Hepatocyte (in vitro differentiated cells): Measurements from ENCODE around the gene KLRC4. TPM values are rescaled to one million over a fixed set of nuclear protein-coding genes. Genes with fewer than 3 reads are reported as not detected.

ENCODE experiments used
- DNase-seq: peaks from one replicate; pipeline ENCODE4 v3.0.0-alpha.2; 2016; ENCODE audit warnings: low spot score
- H2AFZ ChIP-seq: fragments of 200-600 bp; sonication (generic); 2 replicates; pipeline ENCODE4 v1.6.0; 2016; ENCODE audit warnings: antibody characterized with exemption, mild to moderate bottlenecking
- H3K27ac ChIP-seq: fragments of 200-600 bp; sonication (generic); 2 replicates; pipeline ENCODE4 v1.5.1; 2016; ENCODE audit warnings: mild to moderate bottlenecking
- H3K27me3 ChIP-seq: fragments of 200-600 bp; sonication (generic); 2 replicates; pipeline ENCODE4 v1.6.1; 2016
- H3K36me3 ChIP-seq: fragments of 200-600 bp; sonication (generic); replicated peaks from 2 replicates; pipeline ENCODE4 v1.5.1; 2016; ENCODE audit warnings: low read depth; ENCODE audit not compliant: insufficient read depth
- H3K4me1 ChIP-seq: fragments of 200-600 bp; sonication (generic); 2 replicates; pipeline ENCODE4 v1.5.1; 2016; ENCODE audit warnings: mild to moderate bottlenecking, moderate library complexity; ENCODE audit not compliant: insufficient read depth
- H3K4me2 ChIP-seq: fragments of 200-600 bp; sonication (generic); 2 replicates; pipeline ENCODE4 v1.6.0; 2016
- H3K4me3 ChIP-seq: fragments of 200-600 bp; sonication (generic); 2 replicates; pipeline ENCODE4 v1.5.1; 2016; ENCODE audit warnings: mild to moderate bottlenecking
- H3K79me2 ChIP-seq: fragments of 200-600 bp; sonication (generic); 2 replicates; pipeline ENCODE4 v1.6.0; 2017; ENCODE audit warnings: mild to moderate bottlenecking
- H3K9me2 ChIP-seq: fragments of 200-600 bp; sonication (generic); replicated peaks from 2 replicates; pipeline ENCODE4 v1.6.0; 2017; ENCODE audit warnings: mild to moderate bottlenecking; ENCODE audit not compliant: insufficient read depth
- H3K9me3 ChIP-seq: fragments of 200-600 bp; sonication (generic); 2 replicates; pipeline ENCODE4 v1.5.1; 2016; ENCODE audit warnings: low read depth, mild to moderate bottlenecking
- H4K20me1 ChIP-seq: fragments of 200-600 bp; sonication (generic); 2 replicates; pipeline ENCODE4 v1.6.0; 2016; ENCODE audit warnings: mild to moderate bottlenecking; ENCODE audit not compliant: insufficient read depth, poor library complexity, severe bottlenecking
- CTCF ChIP-seq: fragments of 200-600 bp; sonication (generic); IDR thresholded peaks from 2 replicates; pipeline ENCODE4 v1.5.1; 2016; ENCODE audit warnings: antibody characterized with exemption, mild to moderate bottlenecking; ENCODE audit not compliant: poor library complexity
- EZH2 ChIP-seq: fragments of 200-600 bp; sonication (generic); IDR thresholded peaks from 2 replicates; pipeline ENCODE4 v1.6.1; 2016; ENCODE audit warnings: antibody characterized with exemption, mild to moderate bottlenecking, borderline replicate concordance
- EZH2phosphoT487 ChIP-seq: fragments of 200-600 bp; sonication (generic); IDR thresholded peaks from one replicate; pipeline ENCODE4 v1.6.1; 2018; ENCODE audit warnings: antibody characterized with exemption, mild to moderate bottlenecking, low read depth, moderate library complexity; ENCODE audit not compliant: unreplicated experiment, severe bottlenecking
- WGBS: methylation state at CpG from one replicate; pipeline ENCODE4 v1.1.6; 2016; ENCODE audit warnings: low lambda C conversion rate; ENCODE audit errors: missing lambda C conversion rate; 5-methylcytosine and 5-hydroxymethylcytosine counted together
- polyA plus RNA-seq: library from polyadenylated mRNA; unstranded; fragments of >200 nt; fragmentation: Nextera tagmentation; extraction: Ambion mirVana; gene quantifications from 2 replicates; pipeline ENCODE4 v1.2.1, GENCODE V29; 2016
- total RNA-seq: library from RNA; depleted of rRNA; stranded (reverse); fragments of >200 nt; gene quantifications from 2 replicates; pipeline ENCODE4 v1.2.3, GENCODE V29; 2014

Gene KLRC4
- total and polyA plus RNA-seq, 2 experiments from 2014 or later = not detected

- no peak overlapping the region for H2AFZ ChIP-seq
- WGBS = 60% methylated on average over 3 of the region's 3 CpGs
- H3K9me3 ChIP-seq = no peaks in the 10 kb centered on the region
Observed at GRCh38 chr12:10408842-10409241, 715 bp downstream of the KLRC4 start.

GRCh38 chr12:10406725-10407124 is 2.8 kb downstream of the KLRC4 start:
- Histone ChIP-seq H2AFZ (no peak overlapping the region), H3K27me3 (no peaks in the 10 kb centered on the region), H3K4me1 (no peaks in the 10 kb centered on the region), H3K4me3 (no peak overlapping the region), H3K27ac (no peak overlapping the region), H3K36me3 (no peaks in the 10 kb centered on the region), H3K9me3 (no peaks in the 10 kb centered on the region), H3K9me2 (no peaks in the 10 kb centered on the region), H3K4me2 (no peak overlapping the region), H4K20me1 (no peaks in the 10 kb centered on the region), H3K79me2 (no peaks in the 10 kb centered on the region)
- DNase-seq = no peak
- 84% methylated on average over 4 of the region's 4 CpGs for WGBS
- no peak for TF ChIP-seq EZH2phosphoT487
- TF ChIP-seq EZH2 = no peak
- TF ChIP-seq CTCF = no peak

More at GRCh38 chr12:10408842-10409241, 715 bp downstream of the KLRC4 start:
- Histone ChIP-seq H3K4me3 (no peak overlapping the region), H4K20me1 (no peaks in the 10 kb centered on the region), H3K27ac (no peak overlapping the region), H3K4me1 (no peaks in the 10 kb centered on the region), H3K79me2 (no peaks in the 10 kb centered on the region), H3K36me3 (no peaks in the 10 kb centered on the region), H3K9me2 (no peaks in the 10 kb centered on the region), H3K27me3 (no peaks in the 10 kb centered on the region), H3K4me2 (no peak overlapping the region)
- no peak for DNase-seq
- TF ChIP-seq EZH2 (no peak), CTCF (no peak), EZH2phosphoT487 (no peak)

- Histone ChIP-seq H3K79me2 (no peaks in the 10 kb centered on the region), H3K27ac (no peak overlapping the region), H3K27me3 (no peaks in the 10 kb centered on the region), H2AFZ (no peak overlapping the region), H3K4me1 (no peaks in the 10 kb centered on the region), H3K4me2 (no peak overlapping the region), H3K4me3 (no peak overlapping the region), H3K9me2 (no peaks in the 10 kb centered on the region), H3K9me3 (no peaks in the 10 kb centered on the region), H3K36me3 (no peaks in the 10 kb centered on the region), H4K20me1 (no peaks in the 10 kb centered on the region)
- no peak for TF ChIP-seq EZH2
- no peak for TF ChIP-seq CTCF
- no peak for TF ChIP-seq EZH2phosphoT487
- no peak for DNase-seq
- WGBS = 93% methylated on average over 5 of the region's 5 CpGs
Observed at GRCh38 chr12:10405294-10405693, 4.3 kb downstream of the KLRC4 start.

- Histone ChIP-seq H2AFZ (no peak overlapping the region), H3K79me2 (no peaks in the 10 kb centered on the region), H3K27ac (no peak overlapping the region), H3K27me3 (no peaks in the 10 kb centered on the region), H3K9me3 (no peaks in the 10 kb centered on the region), H3K9me2 (no peaks in the 10 kb centered on the region), H3K4me2 (no peak overlapping the region), H4K20me1 (no peaks in the 10 kb centered on the region), H3K4me1 (no peaks in the 10 kb centered on the region), H3K4me3 (no peak overlapping the region), H3K36me3 (no peaks in the 10 kb centered on the region)
- no peak for DNase-seq
- TF ChIP-seq EZH2 = no peak
- TF ChIP-seq CTCF = no peak
- TF ChIP-seq EZH2phosphoT487 = no peak
Observed at GRCh38 chr12:10404798-10405197, 4.8 kb downstream of the KLRC4 start.
